GM12892 (cell line): ENCODE measurements around the gene GOLGA7B.

ENCODE experiments used
- POLR2A ChIP-seq: IDR thresholded peaks from 2 replicates; pipeline ENCODE4 v1.6.1; 2011; ENCODE audit warnings: low read depth, low read length, control low read depth
- POLR2AphosphoS5 ChIP-seq: IDR thresholded peaks from 2 replicates; pipeline ENCODE4 v1.6.1; 2011; ENCODE audit warnings: low read depth, low read length, control low read depth
- TAF1 ChIP-seq: IDR thresholded peaks from 2 replicates; pipeline ENCODE4 v1.6.1; 2011; ENCODE audit warnings: low read depth, mild to moderate bottlenecking, control low read depth, low read length, borderline replicate concordance

DNA sequence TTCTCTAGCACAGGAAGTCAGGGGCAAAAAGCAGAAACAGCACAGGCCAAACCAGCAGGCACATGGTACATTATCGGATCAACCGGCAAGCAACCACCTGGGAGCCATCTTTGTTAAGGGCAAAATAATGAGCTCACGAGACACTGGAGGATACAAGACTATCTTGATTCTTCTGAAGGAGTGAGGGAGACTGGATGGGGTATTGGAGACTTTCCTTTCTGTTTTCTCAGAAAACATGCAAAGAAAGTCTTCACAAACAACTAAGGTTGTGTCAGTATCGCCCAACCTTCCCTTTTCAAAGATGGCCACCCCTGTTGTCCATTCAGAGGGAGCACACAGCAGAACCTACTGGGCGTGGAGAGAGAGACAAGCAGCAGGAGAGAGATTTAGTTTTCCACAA lies 29.6 kb downstream of the GOLGA7B start:
- no peak for TF ChIP-seq POLR2A
- TF ChIP-seq TAF1 = no peak
- TF ChIP-seq POLR2AphosphoS5 = no peak
